ENCODE data around the gene PRDM5.
"Not testable (repeated sequence)": the region's sequence is repeated elsewhere in the genome, so short reads cannot be mapped to it uniquely, and the experiment has no call there.

PRDM5 gene

DNA sequence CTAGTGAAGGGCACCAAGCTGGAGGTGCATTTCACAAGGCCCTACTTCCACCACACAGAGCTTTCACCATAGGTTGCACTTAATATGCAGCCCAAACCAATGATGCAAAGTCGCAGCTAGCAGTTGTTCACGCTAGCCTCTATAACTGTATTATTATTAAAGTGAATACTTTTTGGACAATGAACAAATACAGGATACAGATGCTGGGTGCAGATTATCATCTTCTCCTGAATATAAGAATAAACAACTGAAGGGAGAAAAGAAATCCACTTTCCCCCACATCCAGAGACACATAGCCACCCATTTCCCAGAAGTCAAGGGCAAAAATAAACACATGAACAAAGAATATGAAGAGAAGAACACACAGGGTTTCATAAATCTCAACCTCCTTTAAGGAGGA, 107.2 kb downstream of the PRDM5 start:
- no peak for DNase-seq

DNA sequence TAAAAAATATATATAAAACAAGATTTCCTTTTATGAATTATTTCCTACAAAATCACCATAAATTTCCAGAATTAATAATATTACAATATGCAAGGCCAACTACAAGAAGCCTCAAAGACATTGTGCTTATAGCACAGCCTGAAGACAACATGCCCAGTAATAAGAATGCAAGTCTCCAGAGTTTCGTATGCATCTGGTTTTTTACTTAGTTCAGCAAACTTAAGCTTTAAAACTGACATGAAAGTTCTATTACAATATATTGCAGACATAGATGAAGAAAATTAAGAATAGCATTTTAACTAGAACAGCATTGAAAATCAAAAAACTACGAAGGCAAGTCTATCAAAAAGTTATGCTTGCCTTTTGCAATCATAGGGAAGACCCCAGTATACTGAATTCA, 107.6 kb downstream of the PRDM5 start:
- DNase-seq: no peak

DNA sequence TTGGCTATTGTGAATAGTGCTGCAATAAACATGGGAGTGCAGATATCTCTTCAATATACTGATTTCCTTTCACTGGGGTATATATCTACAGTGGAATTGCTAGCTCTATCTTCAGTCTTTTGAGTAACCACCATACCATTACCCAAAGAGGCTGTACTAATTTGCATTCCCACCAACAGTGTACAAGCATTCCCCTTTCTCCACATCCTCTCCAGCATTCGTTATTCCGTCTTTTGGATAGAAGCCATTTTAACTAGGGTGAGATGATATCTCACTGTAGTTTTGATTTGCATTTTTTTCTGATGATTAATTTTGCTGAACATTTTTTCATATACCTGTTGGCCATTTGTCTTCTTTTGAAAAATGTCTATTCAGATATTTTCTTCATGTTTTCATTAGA, 110.3 kb downstream of the PRDM5 start:
- DNase-seq: no peak

DNA sequence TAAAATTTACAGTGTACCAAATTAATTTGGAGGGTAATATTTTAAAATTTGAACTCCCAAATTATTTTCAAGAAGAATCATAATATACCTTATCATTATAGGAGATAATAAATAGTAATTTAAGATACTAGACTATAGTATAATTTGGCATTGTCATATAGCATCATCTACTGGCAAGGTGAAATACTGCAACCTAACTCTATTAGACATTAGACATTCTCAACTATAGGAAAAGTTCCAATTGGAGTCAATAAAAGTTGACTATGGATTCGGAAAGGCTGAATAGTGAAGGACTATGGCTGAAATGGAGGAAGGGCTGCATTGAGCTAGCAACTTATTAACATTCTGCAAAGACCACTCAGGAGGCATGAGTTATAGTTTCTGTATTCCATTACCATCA, 113.0 kb downstream of the PRDM5 start:
- no peak for DNase-seq

DNA sequence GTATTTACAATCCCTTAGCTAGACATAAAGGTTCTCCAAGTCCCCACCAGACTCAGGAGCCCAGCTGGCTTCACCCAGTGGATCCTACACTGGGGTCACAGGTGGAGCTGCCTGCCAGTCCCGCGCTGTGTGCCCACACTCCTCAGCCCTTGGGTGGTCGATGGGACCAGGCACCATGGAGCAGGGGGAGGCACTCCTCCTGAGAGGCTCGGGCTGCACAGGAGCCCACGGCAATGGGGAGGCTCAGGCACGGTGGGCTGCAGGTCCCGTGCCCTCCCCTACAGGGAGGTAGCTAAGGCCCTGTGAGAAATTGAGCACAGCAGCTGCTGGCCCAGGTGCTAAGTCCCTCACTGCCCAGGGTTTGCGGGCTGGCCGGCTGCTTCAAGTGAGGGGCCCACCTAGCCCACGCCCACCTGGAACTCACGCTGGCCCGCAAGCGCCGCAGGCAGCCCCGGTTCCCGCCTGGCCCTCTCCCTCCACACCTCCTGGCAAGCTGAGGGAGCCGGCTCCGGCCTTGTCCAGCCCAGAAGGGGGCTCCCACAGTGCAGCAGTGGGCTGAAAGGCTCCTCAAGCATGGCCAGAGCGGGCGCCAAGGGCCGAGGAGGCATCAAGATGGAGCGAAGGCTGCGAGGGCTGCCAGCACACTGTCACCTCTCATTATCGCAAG, 113.9 kb downstream of the PRDM5 start:
- DNase-seq: no peak

DNA sequence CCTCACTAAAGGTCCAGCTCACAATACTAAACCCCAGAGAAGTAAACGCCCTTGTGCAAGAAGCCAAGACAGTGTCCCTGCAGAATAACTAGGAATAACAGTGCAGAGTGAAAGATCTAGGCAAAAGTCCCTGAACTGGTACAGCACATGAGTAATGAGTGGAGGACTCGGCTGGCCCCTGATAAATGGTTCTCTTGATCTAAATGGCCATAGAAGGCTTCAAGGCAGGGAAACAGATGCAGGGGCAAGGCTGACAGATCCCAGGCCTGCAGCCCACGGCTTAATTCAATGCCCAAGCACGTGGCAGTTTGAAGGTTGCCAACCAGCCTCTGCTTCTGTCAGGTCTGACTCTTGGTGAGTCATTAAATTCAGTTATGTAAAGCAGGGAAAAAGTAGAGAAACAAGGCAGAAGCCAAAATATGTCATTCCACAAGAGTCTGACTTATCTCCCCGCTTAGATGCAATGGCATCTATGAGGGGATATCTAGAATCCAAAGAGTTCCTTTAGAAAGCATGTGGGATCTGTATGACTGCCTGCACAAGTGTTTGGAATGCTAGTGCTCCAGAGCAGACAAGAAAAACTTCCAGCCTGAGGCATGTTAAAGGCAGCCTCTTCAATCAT, 121.3 kb downstream of the PRDM5 start:
- no peak for DNase-seq

DNA sequence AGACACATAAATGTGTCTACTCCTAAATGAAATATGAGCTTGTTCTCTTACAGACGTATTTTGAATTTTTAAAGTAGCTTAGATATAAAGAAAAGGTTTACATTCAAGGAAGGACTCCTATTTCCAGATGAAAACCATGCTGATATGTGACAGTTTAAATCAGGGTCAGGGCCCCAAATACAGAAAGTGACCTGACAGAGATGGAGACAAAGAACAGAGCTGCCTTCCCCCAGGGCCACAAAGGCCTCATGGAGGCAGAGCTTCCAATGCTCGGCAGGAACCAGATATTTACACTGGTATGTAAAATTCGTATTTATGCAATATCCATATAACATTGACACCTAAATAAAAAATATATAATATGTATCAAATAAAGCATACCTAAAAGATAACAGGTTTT, 124.0 kb downstream of the PRDM5 start:
- no peak for DNase-seq

DNA sequence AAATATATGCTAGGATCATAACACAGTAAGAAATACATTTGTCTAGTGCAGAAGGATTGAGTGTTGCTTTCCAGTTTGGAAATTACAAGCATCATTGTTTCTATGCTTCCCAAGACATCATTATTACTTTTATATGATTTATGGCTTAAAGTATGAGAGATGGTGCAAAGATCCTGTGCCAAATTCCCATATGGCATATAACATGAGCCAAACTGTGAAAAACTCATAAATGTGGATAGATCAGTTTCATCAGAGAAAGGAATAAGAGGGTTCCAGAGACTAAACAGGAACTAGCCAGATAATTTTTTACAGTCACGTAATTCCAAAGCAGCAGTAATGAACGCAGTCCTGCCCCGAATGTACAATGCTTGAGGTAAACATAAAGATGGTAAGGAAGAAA, 126.3 kb downstream of the PRDM5 start:
- DNase-seq: no peak

DNA sequence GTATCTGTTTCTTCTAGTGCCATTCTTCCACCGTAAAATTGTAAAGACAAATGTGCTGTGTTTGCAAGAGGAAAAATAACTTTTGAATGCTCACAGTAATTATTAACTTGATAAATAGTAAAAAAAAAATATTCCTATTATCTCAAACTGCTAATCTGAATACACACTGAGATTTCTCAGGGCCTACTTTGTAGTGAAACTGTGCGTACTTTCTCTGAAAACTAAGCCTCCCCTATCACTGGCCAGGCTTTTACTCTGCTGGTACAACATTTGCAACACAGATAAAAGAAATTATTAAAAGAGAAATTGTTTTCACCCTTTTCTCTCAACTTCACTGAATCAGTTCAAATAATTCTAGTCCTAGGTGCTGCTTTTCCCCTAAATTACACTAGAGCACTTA, 137.3 kb downstream of the PRDM5 start:
- no peak for DNase-seq

DNA sequence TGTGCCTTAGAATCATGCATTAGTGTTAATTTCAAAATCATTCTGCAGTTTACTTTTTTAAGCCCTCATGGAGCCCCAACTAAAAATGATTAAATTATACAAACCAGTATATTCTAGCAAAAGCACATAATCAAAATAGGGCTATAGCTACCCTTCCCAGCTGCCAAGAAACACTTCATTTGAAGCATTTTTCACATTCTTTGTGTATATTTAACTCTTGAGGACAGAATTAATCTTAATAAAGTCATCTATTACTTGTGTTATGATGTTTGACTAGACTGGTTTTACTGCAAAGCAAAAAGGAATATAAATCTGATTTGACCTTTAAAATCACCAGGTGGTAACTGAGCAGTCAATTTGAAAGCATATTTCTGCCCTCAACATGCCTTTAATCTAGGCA, 145.1 kb downstream of the PRDM5 start:
- DNase-seq: no peak

DNA sequence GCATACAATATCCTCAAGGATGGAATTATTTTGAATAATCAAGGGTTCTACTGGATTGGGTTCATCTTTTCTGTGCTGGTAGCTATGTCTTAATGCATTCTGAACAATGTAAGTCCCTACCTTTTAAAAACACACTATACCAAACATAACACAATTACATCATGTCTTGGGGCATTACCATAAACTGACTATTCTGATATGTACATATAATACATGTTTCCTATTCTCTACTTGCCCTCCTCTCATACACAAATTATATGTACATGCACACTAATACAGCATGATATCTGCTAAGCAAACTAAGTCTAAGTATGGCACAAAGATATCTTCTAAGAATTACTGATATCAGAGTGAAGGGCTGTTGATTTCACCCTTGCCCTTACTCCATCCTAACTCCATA, 147.1 kb downstream of the PRDM5 start:
- no peak for DNase-seq

DNA sequence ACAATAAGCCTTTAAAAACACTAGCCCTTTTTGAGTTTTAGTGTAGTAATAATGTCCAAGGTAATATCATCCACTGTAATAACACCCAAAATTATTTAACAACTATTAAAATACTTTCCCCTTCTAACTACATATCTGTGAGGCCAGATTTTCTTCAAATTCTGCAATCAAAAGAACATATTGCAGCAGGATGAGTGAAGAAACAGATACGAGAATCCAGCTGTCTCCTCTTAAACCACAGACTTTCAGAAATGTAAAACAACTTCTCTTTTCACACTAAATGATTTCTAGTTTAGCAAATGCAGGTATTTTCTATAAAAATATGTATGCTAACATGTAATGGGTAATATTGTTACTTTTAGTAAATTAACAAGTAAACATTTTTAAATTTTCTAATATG, 148.9 kb downstream of the PRDM5 start:
- no peak for DNase-seq

DNA sequence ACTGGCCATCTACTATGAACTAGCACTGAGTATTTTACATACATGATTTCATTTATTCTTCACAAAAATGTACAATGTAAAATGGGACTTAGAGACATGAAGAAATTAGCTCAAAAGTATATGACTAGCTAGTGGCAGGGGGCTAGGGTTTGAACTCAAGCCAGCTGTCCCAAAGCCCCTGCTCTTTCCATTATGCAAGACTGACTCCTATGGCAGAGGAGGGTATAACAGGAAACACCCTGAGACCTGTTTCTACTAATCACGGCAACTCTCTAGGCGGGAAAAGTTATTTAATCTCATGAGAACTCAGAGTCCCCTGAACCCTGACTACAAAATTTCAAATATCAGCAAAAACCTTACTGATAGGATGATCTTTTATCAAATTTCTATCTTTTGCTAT, 150.6 kb downstream of the PRDM5 start:
- no peak for DNase-seq

DNA sequence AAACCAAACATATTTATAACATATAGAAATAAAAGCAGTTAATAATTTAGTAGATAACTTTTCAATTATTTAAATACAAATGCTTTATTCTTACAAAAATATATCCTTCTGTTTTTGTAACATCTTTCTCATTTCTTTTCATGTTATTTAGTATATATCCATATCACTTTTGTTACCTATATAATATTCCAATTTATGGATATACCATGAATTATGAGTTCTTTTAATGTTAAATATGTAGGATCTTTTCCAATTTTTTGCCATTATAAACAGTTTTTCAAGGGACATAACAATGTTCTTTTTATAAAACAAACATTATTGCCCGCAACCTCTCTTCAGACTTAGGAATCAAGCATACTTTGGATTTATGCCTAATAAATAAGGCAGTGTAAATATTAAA, 151.6 kb downstream of the PRDM5 start:
- DNase-seq: no peak

DNA sequence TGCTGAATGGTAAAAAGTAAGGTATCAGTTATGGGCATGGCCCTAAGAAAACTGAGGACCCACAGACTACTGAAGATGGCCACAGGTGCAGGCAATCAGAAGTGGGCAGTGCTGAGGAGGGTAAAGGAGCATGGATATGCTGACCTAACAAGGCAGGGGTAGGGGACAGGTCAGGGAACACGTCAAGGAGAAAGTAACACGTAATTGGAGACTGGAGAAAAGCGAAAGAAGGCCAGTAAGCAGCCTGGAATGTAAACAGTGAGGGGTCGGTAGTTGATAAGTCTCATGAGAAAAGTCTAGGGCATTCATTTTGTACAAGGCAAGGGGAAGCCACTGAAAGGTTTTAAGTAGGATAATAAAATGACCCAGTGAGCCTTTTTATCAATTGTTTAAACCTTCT, 153.3 kb downstream of the PRDM5 start:
- DNase-seq: no peak

DNA sequence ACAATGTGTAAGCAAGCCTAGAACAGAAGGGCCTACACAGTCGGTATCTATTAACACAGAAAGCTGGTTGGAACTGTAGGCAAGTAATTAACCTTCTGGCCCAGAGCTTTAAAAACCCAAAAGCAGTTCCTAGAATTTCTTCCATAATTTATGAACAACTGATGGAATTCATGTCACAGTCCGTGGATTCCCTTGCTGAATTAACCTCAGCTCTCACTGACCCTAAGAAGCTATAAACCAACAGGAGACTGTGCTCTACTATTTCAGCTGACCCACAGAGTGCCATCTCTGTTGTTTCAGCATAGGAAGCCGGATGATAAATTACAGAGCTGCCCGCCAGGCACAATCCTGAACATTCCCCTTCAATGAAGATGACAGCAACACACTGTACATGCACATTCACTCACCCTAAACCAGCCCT, 157.3 kb downstream of the PRDM5 start:
- no peak for DNase-seq

DNA sequence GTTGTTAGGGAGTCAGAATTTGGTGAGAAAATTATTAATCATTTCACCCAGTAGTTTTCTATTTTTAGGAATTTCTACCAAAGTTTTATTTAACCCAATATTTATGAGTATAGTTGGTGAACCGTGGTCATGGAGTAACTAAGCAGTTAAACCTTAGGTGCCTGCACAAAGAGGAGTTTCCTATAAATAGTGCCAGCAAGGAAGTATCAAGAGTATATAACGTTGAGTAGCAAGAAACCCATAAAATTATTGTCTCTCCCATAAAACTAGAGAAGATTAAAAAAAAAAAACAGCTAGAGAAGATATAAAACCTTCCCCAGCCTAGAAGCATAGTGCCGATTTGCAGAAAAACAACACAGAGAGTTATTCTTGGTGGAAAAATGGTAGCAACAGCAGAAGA, 158.9 kb downstream of the PRDM5 start:
- no peak for DNase-seq

DNA sequence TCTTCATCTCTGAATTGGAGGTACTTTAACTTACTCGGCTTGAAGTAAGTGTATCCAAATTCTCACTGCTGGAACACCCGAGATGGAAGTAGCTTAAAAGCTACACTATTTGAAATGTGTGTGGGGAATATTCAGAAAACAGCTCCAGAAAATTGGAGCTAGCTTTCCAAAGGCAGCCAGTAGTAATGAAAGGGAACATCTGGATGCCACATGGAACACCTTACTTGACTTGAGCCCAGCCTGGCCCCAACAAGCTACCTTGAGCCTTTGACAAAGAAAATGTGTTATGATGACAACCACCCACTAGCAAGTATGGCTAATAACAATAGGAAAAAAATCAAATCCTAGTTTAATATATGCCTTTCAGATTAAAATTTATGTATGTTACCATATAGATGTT, 161.5 kb downstream of the PRDM5 start:
- DNase-seq: no peak

DNA sequence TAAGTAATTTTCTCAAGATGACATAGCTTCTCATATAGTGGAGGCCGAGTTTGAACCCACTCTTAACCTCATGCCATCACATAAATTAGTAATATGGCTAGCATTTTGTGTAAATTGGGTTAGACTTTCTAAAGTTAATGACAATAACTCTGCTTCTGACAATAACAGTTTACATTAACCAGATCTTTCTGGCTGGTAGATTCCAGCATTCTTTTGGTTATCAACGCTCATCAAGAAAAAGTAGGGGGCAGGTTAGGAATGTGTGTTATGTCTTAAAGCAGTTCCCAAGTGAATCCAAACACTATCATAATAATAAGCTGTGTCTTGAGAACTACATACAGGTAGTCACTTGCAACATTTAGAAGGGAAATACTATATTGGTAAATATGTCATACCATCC, 162.5 kb downstream of the PRDM5 start:
- DNase-seq: no peak

DNA sequence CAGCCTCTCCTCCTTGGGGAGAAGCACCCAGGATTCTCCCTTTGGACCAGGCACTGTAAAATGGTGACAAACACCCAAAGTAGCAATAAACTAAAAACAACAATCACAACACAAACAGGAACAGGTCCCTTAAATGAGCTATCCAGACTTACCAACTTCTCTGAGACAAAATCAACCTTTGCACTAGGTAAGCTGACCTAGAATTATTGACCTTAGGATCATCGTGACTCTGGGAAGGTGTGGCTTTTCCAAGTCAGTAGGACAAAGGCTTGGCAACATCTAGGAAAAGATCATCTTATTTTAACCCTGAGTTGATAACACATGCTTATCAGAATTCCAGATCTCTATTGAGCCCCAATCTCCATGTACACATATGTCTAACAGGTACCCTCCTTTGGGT, 166.7 kb downstream of the PRDM5 start:
- DNase-seq: no peak

DNA sequence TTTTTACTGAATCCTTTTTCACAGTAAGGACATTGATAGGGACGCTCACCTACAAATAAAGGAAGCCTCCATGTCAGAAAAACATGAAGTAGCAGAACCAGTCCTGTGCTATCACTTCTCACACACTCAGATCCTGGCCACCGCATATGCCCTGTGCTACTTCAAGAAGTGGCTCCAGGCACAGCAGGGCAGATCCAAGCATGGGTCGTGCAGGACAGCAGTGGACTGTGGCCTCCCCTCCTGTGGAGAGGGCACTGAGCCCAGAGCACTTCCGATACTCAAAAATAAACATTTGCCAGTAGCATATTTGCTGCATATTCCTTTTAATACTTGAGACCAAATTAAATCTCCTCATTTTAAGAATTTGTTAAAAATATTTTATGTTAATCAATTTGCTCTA, 167.9 kb downstream of the PRDM5 start:
- DNase-seq: no peak

DNA sequence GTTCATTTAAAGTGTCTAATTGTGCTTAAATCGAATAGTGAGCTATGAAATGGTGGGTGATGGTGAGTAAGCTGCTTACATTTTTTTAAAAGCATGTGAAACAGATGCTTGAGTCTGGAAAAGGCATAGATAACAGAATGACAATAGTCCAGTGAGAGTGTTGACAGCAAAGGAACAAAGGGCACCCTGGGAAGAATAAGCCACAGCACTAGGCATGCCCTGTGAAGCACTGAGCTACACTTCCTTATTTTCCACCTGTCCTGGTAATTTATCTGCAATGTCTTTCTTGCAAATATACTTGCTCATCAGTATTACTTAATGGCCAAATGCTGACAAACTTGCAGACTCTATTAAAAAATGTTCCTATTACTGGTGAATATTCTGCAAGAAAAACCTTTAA, 168.7 kb downstream of the PRDM5 start:
- DNase-seq: no peak

DNA sequence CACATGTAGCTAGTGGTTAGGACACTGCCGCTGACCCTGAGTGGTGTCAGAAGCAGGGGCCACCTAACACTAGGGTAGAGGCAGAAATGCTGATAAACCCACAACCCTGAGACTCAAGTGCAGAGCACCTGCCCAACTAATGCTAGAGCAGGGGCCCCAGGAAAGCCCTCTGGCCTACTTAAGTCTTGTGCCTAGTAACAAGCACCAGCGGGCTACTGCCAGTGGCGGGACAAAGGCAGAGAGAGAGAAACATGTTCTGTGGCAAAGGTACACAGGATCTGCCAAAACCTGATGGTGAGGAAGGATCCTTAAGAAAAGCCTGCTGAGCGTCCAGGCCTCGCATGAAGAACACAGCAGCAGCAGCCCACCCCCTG, 172.4 kb downstream of the PRDM5 start:
- no peak for DNase-seq

DNA sequence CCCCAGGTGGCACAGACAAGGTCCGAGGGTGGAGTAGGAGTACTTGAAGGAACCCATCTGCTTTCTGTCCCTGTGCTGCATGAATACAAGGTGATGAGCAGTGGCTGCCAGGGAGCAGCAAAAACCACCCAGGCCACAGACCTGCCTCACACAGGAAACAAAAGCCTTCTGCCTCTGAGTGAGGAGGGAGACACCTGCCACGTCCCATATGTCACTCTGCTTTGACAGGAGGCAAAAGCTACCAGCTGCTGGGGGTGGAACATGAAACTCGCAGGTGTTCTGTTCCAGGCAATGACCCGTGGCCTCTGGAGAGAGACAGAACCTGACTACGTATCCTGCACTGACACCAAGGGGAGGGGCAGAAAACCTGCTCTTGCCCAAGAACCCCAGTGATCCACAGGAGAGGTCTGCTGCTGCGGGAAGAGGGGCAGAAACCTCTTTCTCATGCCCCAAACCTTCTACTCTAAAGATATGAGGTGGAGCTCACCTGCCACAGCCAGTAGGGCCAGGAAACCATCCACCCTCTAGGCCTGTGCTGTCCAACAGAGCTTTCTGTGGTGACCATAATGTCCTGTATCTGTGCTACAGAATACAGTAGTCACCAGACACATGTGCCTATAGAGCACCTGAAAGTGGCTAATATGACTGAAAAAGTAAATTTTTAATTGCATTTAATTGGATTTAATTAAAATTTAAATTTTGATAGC, 172.9 kb downstream of the PRDM5 start:
- DNase-seq: no peak

DNA sequence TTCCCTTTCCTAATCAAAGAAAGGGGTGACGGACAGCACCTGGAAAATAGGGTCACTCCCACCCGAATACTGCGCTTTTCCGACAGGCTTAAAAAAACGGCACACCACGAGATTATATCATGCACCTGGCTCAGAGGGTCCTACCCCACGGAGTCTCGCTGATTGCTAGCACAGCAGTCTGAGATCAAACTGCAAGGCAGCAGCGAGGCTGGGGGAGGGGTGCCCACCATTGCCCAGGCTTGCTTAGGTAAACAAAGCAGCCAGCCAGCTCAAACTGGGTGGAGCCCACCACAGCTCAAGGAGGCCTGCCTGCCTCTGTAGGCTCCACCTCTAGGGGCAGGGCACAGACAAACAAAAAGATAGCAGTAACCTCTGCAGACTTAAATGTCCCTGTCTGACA, 180.9 kb downstream of the PRDM5 start:
- not testable (repeated sequence) for DNase-seq

All from stimulated activated CD4-positive, alpha-beta T cell treated with anti-CD3 and anti-CD28 coated beads, Interleukin-1b, Interleukin-23, amount 100 ng/mL, for 48 hours (primary cell).